HL-60 (cell line): ENCODE data around the gene MS4A18.

Experiments used
- DNase-seq, 2 experiments: peaks; one replicate each; pipeline ENCODE4 v3.0.0-alpha.2; 2010 to 2020; ENCODE audit warnings: low read depth in 1 of 2, low spot score in 1 of 2
- H3K27ac ChIP-seq: fragments of 250-450 bp; sonication (Bioruptor Pico); replicated peaks from 2 replicates; pipeline ENCODE4 v1.5.1; 2020; ENCODE audit warnings: mild to moderate bottlenecking, moderate library complexity
- H3K27me3 ChIP-seq: fragments of 250-450 bp; sonication (Bioruptor Pico); 2 replicates; pipeline ENCODE4 v1.5.1; 2021; ENCODE audit warnings: mild to moderate bottlenecking, moderate library complexity; ENCODE audit not compliant: insufficient read depth, poor library complexity, severe bottlenecking
- H3K4me3 ChIP-seq: replicated peaks from 2 replicates; pipeline ENCODE4 v1.5.1; 2011; ENCODE audit warnings: mild to moderate bottlenecking, control low read depth, low read length; ENCODE audit not compliant: insufficient read depth
- GABPA ChIP-seq: IDR thresholded peaks from 2 replicates; pipeline ENCODE4 v1.6.1; 2012; ENCODE audit warnings: low read depth
- POLR2AphosphoS5 ChIP-seq: IDR thresholded peaks from 2 replicates; pipeline ENCODE4 v1.6.1; 2012; ENCODE audit warnings: low read depth
- REST ChIP-seq: IDR thresholded peaks from 2 replicates; pipeline ENCODE4 v1.6.1; 2012; ENCODE audit warnings: low read depth; ENCODE audit not compliant: insufficient replicate concordance
- SPI1 ChIP-seq: IDR thresholded peaks from 2 replicates; pipeline ENCODE4 v1.6.1; 2012; ENCODE audit warnings: low read depth, mild to moderate bottlenecking, borderline replicate concordance
- TF ChIP-seq, protein P1 (sequence below): IDR thresholded peaks from one replicate; pipeline ENCODE4 v1.5.1; 2011; ENCODE audit warnings: low read length, control low read depth, inconsistent platforms; ENCODE audit not compliant: insufficient read depth

Gene MS4A18

DNA sequence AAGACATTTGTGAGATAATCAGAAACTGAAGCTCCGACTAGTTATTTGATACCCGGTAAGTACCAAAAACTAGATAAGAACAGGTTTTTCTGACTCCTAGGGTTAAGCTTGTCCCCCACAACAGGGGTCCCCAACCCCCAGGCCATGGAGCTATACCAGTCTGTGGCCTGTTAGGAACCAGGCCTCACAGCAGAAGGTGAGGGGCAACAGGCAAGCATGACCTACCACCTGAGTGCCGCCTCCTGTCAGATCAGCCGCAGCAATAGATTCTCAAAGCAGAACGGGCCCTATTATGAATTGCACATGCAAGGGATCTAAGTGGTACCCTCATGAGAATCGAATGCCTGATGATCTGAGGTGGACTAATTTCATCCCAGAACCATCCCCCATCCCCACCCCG, 59.4 kb downstream of the MS4A18 start:
- no peak overlapping the region for H3K4me3 ChIP-seq
- H3K27ac ChIP-seq = no peak overlapping the region
- TF ChIP-seq REST (no peak), POLR2AphosphoS5 (no peak), SPI1 (no peak), GABPA (no peak)
- TF ChIP-seq, protein P1, sequence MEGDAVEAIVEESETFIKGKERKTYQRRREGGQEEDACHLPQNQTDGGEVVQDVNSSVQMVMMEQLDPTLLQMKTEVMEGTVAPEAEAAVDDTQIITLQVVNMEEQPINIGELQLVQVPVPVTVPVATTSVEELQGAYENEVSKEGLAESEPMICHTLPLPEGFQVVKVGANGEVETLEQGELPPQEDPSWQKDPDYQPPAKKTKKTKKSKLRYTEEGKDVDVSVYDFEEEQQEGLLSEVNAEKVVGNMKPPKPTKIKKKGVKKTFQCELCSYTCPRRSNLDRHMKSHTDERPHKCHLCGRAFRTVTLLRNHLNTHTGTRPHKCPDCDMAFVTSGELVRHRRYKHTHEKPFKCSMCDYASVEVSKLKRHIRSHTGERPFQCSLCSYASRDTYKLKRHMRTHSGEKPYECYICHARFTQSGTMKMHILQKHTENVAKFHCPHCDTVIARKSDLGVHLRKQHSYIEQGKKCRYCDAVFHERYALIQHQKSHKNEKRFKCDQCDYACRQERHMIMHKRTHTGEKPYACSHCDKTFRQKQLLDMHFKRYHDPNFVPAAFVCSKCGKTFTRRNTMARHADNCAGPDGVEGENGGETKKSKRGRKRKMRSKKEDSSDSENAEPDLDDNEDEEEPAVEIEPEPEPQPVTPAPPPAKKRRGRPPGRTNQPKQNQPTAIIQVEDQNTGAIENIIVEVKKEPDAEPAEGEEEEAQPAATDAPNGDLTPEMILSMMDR = no peak
- H3K27me3 ChIP-seq = no peaks in the 10 kb centered on the region
- DNase-seq = no peak

DNA sequence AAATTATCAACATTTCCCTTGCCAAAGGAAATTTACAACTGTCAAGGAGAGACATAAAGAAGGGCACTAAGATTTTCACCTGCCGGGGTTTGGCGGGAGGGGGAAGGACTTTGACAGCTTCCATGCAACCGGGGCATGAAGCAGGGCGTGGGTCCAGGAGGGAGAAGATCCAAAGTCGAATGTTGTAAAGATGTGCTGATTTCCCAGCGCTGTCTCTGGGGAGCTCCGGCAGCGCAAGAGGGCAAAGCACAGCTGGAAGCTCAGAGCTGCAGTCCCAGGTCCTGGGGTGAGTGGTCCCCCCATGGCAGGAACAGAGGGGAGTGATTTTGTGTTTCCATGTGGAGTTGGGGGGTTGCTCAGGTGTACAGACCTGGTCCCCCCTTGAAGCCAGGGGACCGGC, 60.6 kb downstream of the MS4A18 start, which contains the start of gene MS4A10:
Gene MS4A10, plus strand, starts transcription at position 198 of the 400 bp plus-strand sequence. CDS start 5,003 bp downstream, outside the sequence.
- Histone ChIP-seq H3K27me3 (no peaks in the 10 kb centered on the region), H3K4me3 (no peak within 1 kb of the TSS), H3K27ac (no peak within 1 kb of the TSS)
- DNase-seq = no peak
- no peak for TF ChIP-seq GABPA
- TF ChIP-seq REST = no peak
- TF ChIP-seq SPI1 = no peak
- TF ChIP-seq, protein P1 = no peak
- TF ChIP-seq POLR2AphosphoS5 = no peak

GRCh38 chr11:60785806-60786361, 61.4 kb downstream of the MS4A18 start:
- no peaks in the 10 kb centered on the region for H3K27me3 ChIP-seq
- H3K27ac ChIP-seq = no peak overlapping the region
- no peak for TF ChIP-seq GABPA
- TF ChIP-seq, protein P1 = no peak
- TF ChIP-seq REST = no peak
- TF ChIP-seq POLR2AphosphoS5 = no peak
- no peak for TF ChIP-seq SPI1
- no peak for DNase-seq
- no peak overlapping the region for H3K4me3 ChIP-seq
